Activated CD4-positive, alpha-beta T cell treated with anti-CD3 and anti-CD28 coated beads, Interleukin-2, Interleukin-6, amounts not matched to agents 100 ng/mL and 50 ng/mL, durations not matched to agents 16 hours and 8 hours (primary cell): Measurements from ENCODE around the gene LRRN1.

ENCODE experiments used
- DNase-seq: peaks from one replicate; pipeline ENCODE4 v3.0.0-alpha.2; 2020

Gene LRRN1

GRCh38 chr3:3799173-3800079 is at the start of gene LRRN1:
TSS of gene LRRN1 (plus strand) at chr3:3799431. CDS start at chr3:3844642, 45,211 bp downstream.
- peak; percentile 39 for DNase-seq

- no peak for DNase-seq
Observed at GRCh38 chr3:3753416-3753815, 45.8 kb upstream of the LRRN1 start.

GRCh38 chr3:3765661-3766060 is 33.6 kb upstream of the LRRN1 start:
- no peak for DNase-seq

- DNase-seq, result no peak
Observed at GRCh38 chr3:3766140-3766539, 33.1 kb upstream of the LRRN1 start.

- DNase-seq, result no peak
Observed at GRCh38 chr3:3771094-3771493, 28.1 kb upstream of the LRRN1 start.

GRCh38 chr3:3771567-3771966 is 27.7 kb upstream of the LRRN1 start:
- no peak for DNase-seq

GRCh38 chr3:3772338-3772737 is 26.9 kb upstream of the LRRN1 start:
- no peak for DNase-seq

GRCh38 chr3:3772920-3773319 is 26.3 kb upstream of the LRRN1 start:
- no peak for DNase-seq

GRCh38 chr3:3776607-3777006 is 22.6 kb upstream of the LRRN1 start:
- no peak for DNase-seq

GRCh38 chr3:3778216-3778615 is 21.0 kb upstream of the LRRN1 start:
- no peak for DNase-seq

- no peak for DNase-seq
Observed at GRCh38 chr3:3778641-3779270, 20.5 kb upstream of the LRRN1 start.

GRCh38 chr3:3782457-3782856 is 16.8 kb upstream of the LRRN1 start:
- no peak for DNase-seq

- no peak for DNase-seq
Observed at GRCh38 chr3:3783210-3783609, 16.0 kb upstream of the LRRN1 start.

GRCh38 chr3:3783696-3784095 is 15.5 kb upstream of the LRRN1 start:
- DNase-seq, result no peak

- no peak for DNase-seq
Observed at GRCh38 chr3:3792391-3792790, 6.8 kb upstream of the LRRN1 start.

- peak; percentile 30 for DNase-seq
Observed at GRCh38 chr3:3798631-3799113, 559 bp upstream of the LRRN1 start.

GRCh38 chr3:3800080-3800455 is 837 bp downstream of the LRRN1 start:
- DNase-seq, result no peak

GRCh38 chr3:3800685-3801493 is 1.7 kb downstream of the LRRN1 start:
- DNase-seq, result no peak

GRCh38 chr3:3801494-3801841 is 2.2 kb downstream of the LRRN1 start:
- no peak for DNase-seq

- no peak for DNase-seq
Observed at GRCh38 chr3:3802046-3802445, 2.8 kb downstream of the LRRN1 start.

- no peak for DNase-seq
Observed at GRCh38 chr3:3804560-3804959, 5.3 kb downstream of the LRRN1 start.

- no peak for DNase-seq
Observed at GRCh38 chr3:3806092-3806491, 6.9 kb downstream of the LRRN1 start.

GRCh38 chr3:3806856-3807255 is 7.6 kb downstream of the LRRN1 start:
- DNase-seq, result no peak

GRCh38 chr3:3813013-3813412 is 13.8 kb downstream of the LRRN1 start:
- DNase-seq, result no peak
